Measurements from ENCODE around the gene SYTL4.

DNA sequence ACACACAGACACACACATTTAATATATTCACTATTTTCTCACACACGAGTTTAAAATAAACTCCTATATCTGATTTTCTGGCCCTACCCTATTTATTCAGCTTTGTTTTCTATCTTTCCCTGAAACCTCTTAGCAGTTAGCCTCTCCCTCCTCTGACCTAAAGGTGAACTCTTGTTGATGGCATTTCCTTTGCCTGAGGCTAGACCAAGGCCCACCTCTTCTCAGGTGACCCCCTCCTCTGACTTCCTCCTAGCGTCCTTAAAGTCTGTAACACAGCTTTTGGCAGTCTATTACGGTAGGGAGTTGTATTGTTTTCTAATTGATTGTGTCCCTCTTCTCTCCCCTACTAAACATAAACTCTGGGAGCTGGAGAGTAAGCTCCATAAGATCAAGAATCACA, 89.6 kb downstream of the SYTL4 start:
- TF ChIP-seq CTCF (IDR thresholded peaks at IDR 0.05) (no peak), EP300 (IDR thresholded peaks at IDR 0.05) (no peak), POLR2AphosphoS5 (IDR thresholded peaks at IDR 0.05) (no peak)

Measured in upper lobe of left lung (tissue), 4 donors.